ENCODE data around the gene SF1.

DNA sequence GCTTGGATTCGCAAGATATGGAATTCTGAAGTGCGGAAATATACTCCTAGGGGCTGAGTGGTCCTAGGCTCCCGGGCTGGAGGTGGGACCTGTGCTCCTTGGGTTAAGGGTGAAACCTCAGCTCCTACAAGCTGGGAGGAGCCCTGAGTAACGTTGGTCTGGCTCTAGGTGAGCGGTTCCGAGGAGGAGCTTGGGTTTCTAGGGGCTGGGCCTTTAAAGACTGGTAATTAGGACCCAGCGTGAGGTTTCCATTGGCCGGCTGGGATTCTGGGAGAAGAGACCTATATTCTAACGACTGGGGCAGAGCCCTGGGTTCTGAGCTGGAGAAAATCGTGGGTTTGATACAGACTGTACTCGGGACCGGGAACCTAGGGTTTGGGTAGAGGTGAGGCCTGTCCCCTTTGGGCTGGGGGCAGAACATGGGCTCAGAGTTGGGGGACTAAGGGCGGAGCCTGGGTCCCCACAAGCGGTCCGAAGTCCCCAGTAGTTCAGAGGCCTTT is 25.6 kb upstream of the SF1 start:
- TF ChIP-seq CTCF (conservative IDR thresholded peaks at IDR 0.05; ENCODE audit: low read length), result no peak
- no peak for TF ChIP-seq EZH2phosphoT487 (IDR thresholded peaks at IDR 0.05; ENCODE audit: borderline replicate concordance, low read depth, low read length)
